HCT116 (cell line): ENCODE data around the gene UBAP2L. TPM values are rescaled to one million over a fixed set of nuclear protein-coding genes. Genes with fewer than 3 reads are reported as not detected.

Source experiments
- ATAC-seq: fragments of 200-7000 bp; cut with Tn5 transposase; 2 replicates; pipeline ENCODE4 v1.9.1; 2020; ENCODE audit warnings: mild to moderate bottlenecking, moderate library complexity
- BruUV-seq: library from RNA; stranded (reverse); fragments of 400-500 nt; replicated peaks from 2 replicates; lab custom pipeline; 2021; lab: Mats Ljungman, UMichigan
- CTCF ChIA-PET: fragments of 300-600 bp; sonication (Branson Sonifier 250); formaldehyde crosslinking; loops from one replicate; lab custom pipeline; 2021; ENCODE audit warnings: antibody characterized with exemption; lab: Charles Lee
- POLR2A ChIA-PET: fragments of 300-600, 350-600 bp; sonication (Branson Sonifier 250); formaldehyde crosslinking; loops from one replicate; lab custom pipeline; 2021; ENCODE audit warnings: antibody characterized with exemption; lab: Charles Lee
- RAD21 ChIA-PET, 2 experiments: fragments of 300-600 bp; sonication (Branson Sonifier 250); formaldehyde crosslinking; loops; one replicate each; lab custom pipeline; 2023; ENCODE audit warnings: low total read pairs in 2 of 2; ENCODE audit not compliant: uncharacterized antibody in 2 of 2, unreplicated experiment in 2 of 2, low non-redundant PET in 1 of 2; lab: Charles Lee
- DNase-seq: peaks from one replicate; pipeline ENCODE4 v3.0.0-alpha.2; 2010; ENCODE audit warnings: low read depth, low spot score
- H2AFZ ChIP-seq: fragments of 200-600 bp; shearing (Covaris generic), sonication (generic); 2 replicates; pipeline ENCODE4 v1.6.1; 2017; ENCODE audit warnings: low read depth, mixed run types, mixed read lengths, antibody characterized with exemption, low read length; ENCODE audit not compliant: poor library complexity, severe bottlenecking
- H3K27ac ChIP-seq: 2 replicates; pipeline ENCODE4 v1.5.1; 2012; ENCODE audit warnings: low read depth, low read length
- H3K27me3 ChIP-seq: fragments of 200-600 bp; sonication (generic); 2 replicates; pipeline ENCODE4 v1.6.1; 2016; ENCODE audit warnings: mixed run types, low read length, mixed read lengths; ENCODE audit not compliant: insufficient read depth
- H3K36me3 ChIP-seq, 2 experiments: fragments of 200-500 bp in 1 of 2; fragments of 200-600 bp in 1 of 2; sonication (Bioruptor generic) in 1 of 2; sonication (generic) in 1 of 2; 2 replicates each; pipeline versions ENCODE4 v1.5.1 to v1.6.1; 2014 to 2016; ENCODE audit warnings: low read length in 2 of 2, inconsistent platforms in 1 of 2, mixed read lengths in 1 of 2, mixed run types in 1 of 2; ENCODE audit not compliant: insufficient read depth in 2 of 2, control insufficient read depth in 1 of 2
- H3K4me1 ChIP-seq, 2 experiments: fragments of 200-600 bp in 1 of 2; sonication (generic) in 1 of 2; 2 replicates each; pipeline versions ENCODE4 v1.5.1 to v1.6.1; 2012 to 2017; ENCODE audit warnings: low read length in 2 of 2, inconsistent platforms in 1 of 2, mild to moderate bottlenecking in 1 of 2, mixed read lengths in 1 of 2, mixed run types in 1 of 2, moderate library complexity in 1 of 2; ENCODE audit not compliant: insufficient read depth in 2 of 2, control insufficient read depth in 1 of 2
- H3K4me2 ChIP-seq: fragments of 200-600 bp; sonication (generic); 2 replicates; pipeline ENCODE4 v1.6.1; 2017; ENCODE audit warnings: mixed run types, low read length, mixed read lengths
- H3K4me3 ChIP-seq, 2 experiments: fragments of 200-600 bp in 1 of 2; sonication (generic) in 1 of 2; replicated peaks in 1 of 2; 2 replicates each; pipeline ENCODE4 v1.5.1; 2011 to 2016; ENCODE audit warnings: low read length in 2 of 2, control low read depth in 1 of 2, low read depth in 1 of 2, mild to moderate bottlenecking in 1 of 2, mixed read lengths in 1 of 2, mixed run types in 1 of 2
- H3K79me2 ChIP-seq: fragments of 200-600 bp; sonication (generic); 2 replicates; pipeline ENCODE4 v1.6.1; 2017; ENCODE audit warnings: mild to moderate bottlenecking, mixed run types, low read length, moderate library complexity, mixed read lengths; ENCODE audit not compliant: insufficient read depth
- H3K9ac ChIP-seq: fragments of 200-600 bp; sonication (generic); 2 replicates; pipeline ENCODE4 v1.6.1; 2016; ENCODE audit warnings: low read length, mixed read lengths
- H3K9me2 ChIP-seq: fragments of 200-600 bp; sonication (generic), shearing (Covaris generic); 2 replicates; pipeline ENCODE4 v1.6.1; 2017; ENCODE audit warnings: mixed run types, mild to moderate bottlenecking, moderate library complexity; ENCODE audit not compliant: insufficient read depth
- H3K9me3 ChIP-seq, 2 experiments: fragments of 200-500 bp in 1 of 2; fragments of 200-600 bp in 1 of 2; sonication (Bioruptor generic) in 1 of 2; sonication (generic) in 1 of 2; 2 replicates each; pipeline ENCODE4 v1.6.1; 2014 to 2017; ENCODE audit warnings: low read length in 2 of 2, mixed read lengths in 2 of 2, inconsistent platforms in 1 of 2, low read depth in 1 of 2, mild to moderate bottlenecking in 1 of 2, mixed run types in 1 of 2, moderate library complexity in 1 of 2; ENCODE audit not compliant: control insufficient read depth in 1 of 2, insufficient read depth in 1 of 2
- H4K20me1 ChIP-seq: fragments of 200-600 bp; sonication (generic), shearing (Covaris generic); 2 replicates; pipeline ENCODE4 v1.6.1; 2017; ENCODE audit warnings: mixed run types, mild to moderate bottlenecking, moderate library complexity; ENCODE audit not compliant: insufficient read depth
- EGR1 ChIP-seq: IDR thresholded peaks from 2 replicates; pipeline ENCODE4 v1.6.1; 2012; ENCODE audit warnings: low read depth
- FOSL1 ChIP-seq: IDR thresholded peaks from 2 replicates; pipeline ENCODE4 v1.6.1; 2012; ENCODE audit warnings: low read depth
- JUND ChIP-seq: IDR thresholded peaks from 2 replicates; pipeline ENCODE4 v1.6.1; 2012
- SP1 ChIP-seq: IDR thresholded peaks from 2 replicates; pipeline ENCODE4 v1.6.1; 2012; ENCODE audit warnings: low read depth
- intact Hi-C: fragments of 100-400 bp; cut with micrococcal nuclease; formaldehyde crosslinking; loops from 2 replicates; pipeline ENCODE4 v1.10.0; 2022
- total RNA-seq: library from RNA; stranded (reverse); gene quantifications from one replicate; pipeline ENCODE4 v1.2.1, GENCODE V29; 2021; ENCODE audit not compliant: unreplicated experiment
- TF ChIP-seq, protein P1 (sequence below), 3 experiments: fragments of 200-600 bp in 1 of 3; sonication (generic) in 1 of 3; IDR thresholded peaks in 2 of 3; conservative IDR thresholded peaks in 1 of 3; 2 replicates each; pipeline ENCODE4 v1.5.1; 2012 to 2017; ENCODE audit warnings: low read depth in 2 of 3, low read length in 2 of 3, antibody characterized with exemption in 1 of 3, borderline replicate concordance in 1 of 3, control low read depth in 1 of 3, mild to moderate bottlenecking in 1 of 3, mixed read lengths in 1 of 3, mixed run types in 1 of 3, moderate library complexity in 1 of 3; ENCODE audit not compliant: insufficient read depth in 1 of 3
- TF ChIP-seq, protein P2 (sequence below): IDR thresholded peaks from 2 replicates; pipeline ENCODE4 v1.6.1; 2012

UBAP2L gene
- total RNA-seq, 1 experiment from 2014 or later = 189 TPM

DNA sequence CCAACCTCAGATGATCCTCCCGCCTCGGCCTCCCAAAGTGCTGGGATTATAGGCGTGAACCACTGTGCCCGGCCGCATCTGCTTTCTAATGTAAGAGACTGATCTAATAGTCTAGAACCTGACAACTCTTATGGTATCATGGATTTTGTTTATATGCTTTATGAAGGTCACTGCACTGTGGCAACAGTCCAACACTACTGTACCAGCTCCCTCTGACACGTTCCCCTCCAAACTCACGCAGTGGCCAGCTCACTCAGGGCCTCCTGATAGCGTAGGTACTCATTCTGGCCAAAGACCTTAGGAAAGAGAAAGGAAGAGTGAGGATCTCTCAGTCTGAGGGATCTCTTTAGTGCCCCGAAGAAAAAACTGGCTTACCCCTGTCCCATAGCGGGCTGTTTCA lies 8.7 kb upstream of the UBAP2L start:
- no peak overlapping the region for H3K4me2 ChIP-seq
- no peaks in the 10 kb centered on the region for H3K9me3 ChIP-seq
- BruUV-seq = TSS peak; percentile 1
- peaks cover 0 to 14% of the 10 kb centered on the region in 2 experiments; a peak in 2 of 4 replicates for H3K4me1 ChIP-seq
- no peaks in the 10 kb centered on the region for H3K27me3 ChIP-seq
- peaks cover 42% of the 10 kb centered on the region for H3K79me2 ChIP-seq
- ChIA-PET CTCF (no interaction called here), RAD21 (no interaction called here), POLR2A (no interaction called here)
- H3K4me3 ChIP-seq = no peak overlapping the region
- ATAC-seq (no peak), DNase-seq (no peak)
- no peak overlapping the region for H2AFZ ChIP-seq
- no peaks in the 10 kb centered on the region for H4K20me1 ChIP-seq
- H3K9ac ChIP-seq = no peak overlapping the region
- intact Hi-C loops = no loop called here
- H3K36me3 ChIP-seq = peaks cover 39 to 42% of the 10 kb centered on the region in 2 experiments
- no peaks in the 10 kb centered on the region for H3K9me2 ChIP-seq
- no peak overlapping the region for H3K27ac ChIP-seq
- TF ChIP-seq, protein P1, sequence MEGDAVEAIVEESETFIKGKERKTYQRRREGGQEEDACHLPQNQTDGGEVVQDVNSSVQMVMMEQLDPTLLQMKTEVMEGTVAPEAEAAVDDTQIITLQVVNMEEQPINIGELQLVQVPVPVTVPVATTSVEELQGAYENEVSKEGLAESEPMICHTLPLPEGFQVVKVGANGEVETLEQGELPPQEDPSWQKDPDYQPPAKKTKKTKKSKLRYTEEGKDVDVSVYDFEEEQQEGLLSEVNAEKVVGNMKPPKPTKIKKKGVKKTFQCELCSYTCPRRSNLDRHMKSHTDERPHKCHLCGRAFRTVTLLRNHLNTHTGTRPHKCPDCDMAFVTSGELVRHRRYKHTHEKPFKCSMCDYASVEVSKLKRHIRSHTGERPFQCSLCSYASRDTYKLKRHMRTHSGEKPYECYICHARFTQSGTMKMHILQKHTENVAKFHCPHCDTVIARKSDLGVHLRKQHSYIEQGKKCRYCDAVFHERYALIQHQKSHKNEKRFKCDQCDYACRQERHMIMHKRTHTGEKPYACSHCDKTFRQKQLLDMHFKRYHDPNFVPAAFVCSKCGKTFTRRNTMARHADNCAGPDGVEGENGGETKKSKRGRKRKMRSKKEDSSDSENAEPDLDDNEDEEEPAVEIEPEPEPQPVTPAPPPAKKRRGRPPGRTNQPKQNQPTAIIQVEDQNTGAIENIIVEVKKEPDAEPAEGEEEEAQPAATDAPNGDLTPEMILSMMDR (IDR thresholded peaks at IDR 0.05 in 2 of 3, conservative IDR thresholded peaks at IDR 0.05 in 1 of 3; ENCODE audit: borderline replicate concordance in 1 of 3, insufficient read depth in 1 of 3, low read depth in 2 of 3, low read length in 2 of 3) = no peak

DNA sequence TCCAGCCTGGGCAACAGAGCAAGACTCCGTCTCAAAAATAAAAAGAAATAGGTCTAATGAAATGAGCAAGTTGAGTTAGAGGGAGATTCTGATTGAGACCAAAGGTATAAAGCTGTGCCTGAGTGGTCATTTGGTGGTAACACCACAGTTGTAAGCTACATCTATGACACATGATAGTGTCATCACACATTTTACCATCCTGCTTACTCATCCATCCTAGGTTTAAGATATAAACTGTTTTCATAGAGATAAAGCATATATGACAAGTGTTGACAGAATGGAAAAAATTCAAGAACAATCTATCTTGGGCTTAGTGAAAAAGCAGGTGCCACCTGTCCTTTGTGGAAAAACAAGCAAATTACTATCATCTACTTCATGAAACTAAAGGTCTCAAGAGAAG lies 7.5 kb upstream of the UBAP2L start:
- Histone ChIP-seq H3K9me2 (no peaks in the 10 kb centered on the region), H3K27ac (no peak overlapping the region), H3K9ac (no peak overlapping the region), H4K20me1 (no peaks in the 10 kb centered on the region), H3K4me1 (peaks cover 0 to 12% of the 10 kb centered on the region in 2 experiments; a peak in 2 of 4 replicates), H2AFZ (no peak overlapping the region), H3K4me3 (no peak overlapping the region), H3K9me3 (no peaks in the 10 kb centered on the region), H3K27me3 (no peaks in the 10 kb centered on the region), H3K4me2 (peak overlapping the region; percentile 18; the same call in 1 of the 2 replicates), H3K79me2 (peaks cover 53% of the 10 kb centered on the region), H3K36me3 (peaks cover 45 to 53% of the 10 kb centered on the region in 2 experiments)
- DNase-seq = no peak
- TF ChIP-seq FOSL1 (peak; percentile 63), SP1 (no peak), EGR1 (no peak), JUND (peak; percentile 43)
- TF ChIP-seq, protein P2, sequence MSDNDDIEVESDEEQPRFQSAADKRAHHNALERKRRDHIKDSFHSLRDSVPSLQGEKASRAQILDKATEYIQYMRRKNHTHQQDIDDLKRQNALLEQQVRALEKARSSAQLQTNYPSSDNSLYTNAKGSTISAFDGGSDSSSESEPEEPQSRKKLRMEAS = no peak
- BruUV-seq = no TSS peak
- RAD21 ChIA-PET = no interaction called here
- POLR2A ChIA-PET = no interaction called here
- ATAC-seq = 0 out of 2 replicates have a peak, but pooled peaks have one; percentile 25
- intact Hi-C loops = no loop called here
- CTCF ChIA-PET = no interaction called here
